ENCODE data around the gene RAG2. TPM values are rescaled to one million over a fixed set of nuclear protein-coding genes. Genes with fewer than 3 reads are reported as not detected.
"Not testable (repeated sequence)": the region's sequence is repeated elsewhere in the genome, so short reads cannot be mapped to it uniquely, and the experiment has no call there.

The RAG2 gene
- total and polyA plus RNA-seq, 2 experiments from 2014 or later, result not detected

- Histone ChIP-seq H4K20me1 (replicated peaks; ENCODE audit: insufficient read depth) (no peaks in the 10 kb centered on the region), H3K36me3 (ENCODE audit: insufficient read depth) (no peaks in the 10 kb centered on the region), H2AFZ (peak overlapping the region; percentile 64; the same call in 1 of the 2 replicates), H3K4me1 (ENCODE audit: insufficient read depth) (no peaks in the 10 kb centered on the region), H3K79me2 (replicated peaks; ENCODE audit: insufficient read depth) (no peaks in the 10 kb centered on the region), H3K27me3 (ENCODE audit: insufficient read depth) (no peaks in the 10 kb centered on the region), H3K9me2 (ENCODE audit: insufficient read depth) (no peaks in the 10 kb centered on the region), H3K27ac (ENCODE audit: low read depth) (no peak overlapping the region), H3K4me2 (peak overlapping the region; percentile 7; the same call in 1 of the 2 replicates), H3K4me3 (peak overlapping the region; percentile 36), H3F3A (replicated peaks; ENCODE audit: low read depth) (no peaks in the 10 kb centered on the region)
- DNase-seq (ENCODE audit: low spot score), result no peak
- H3K27ac Mint-ChIP-seq, result no peak overlapping the region
- TF ChIP-seq POLR2AphosphoS5 (IDR thresholded peaks at IDR 0.05; ENCODE audit: low read depth) (no peak), EZH2 (IDR thresholded peaks at IDR 0.05; ENCODE audit: low read depth, unreplicated experiment) (no peak)
- peaks cover 3% of the 10 kb centered on the region; the same call in 1 of the 3 replicates for H3K4me1 Mint-ChIP-seq
- ATAC-seq, result no peak
- H3K27me3 Mint-ChIP-seq (ENCODE audit: insufficient read depth, low read depth, poor library complexity), result no peaks in the 10 kb centered on the region
- no peak overlapping the region for H3K4me3 Mint-ChIP-seq
- H3K36me3 Mint-ChIP-seq (ENCODE audit: low read depth), result peaks cover 4% of the 10 kb centered on the region; the same call in 2 of the 3 replicates
- peaks cover 12% of the 10 kb centered on the region for H3K9me3 Mint-ChIP-seq
Observed at GRCh38 chr11:36557991-36558390, 40.0 kb downstream of the RAG2 start.

- Histone ChIP-seq H3K4me3 (peak overlapping the region; percentile 36), H3K4me2 (peak overlapping the region; percentile 7; the same call in 1 of the 2 replicates), H2AFZ (peak overlapping the region; percentile 64; the same call in 1 of the 2 replicates)
- H3K79me2 ChIP-seq (replicated peaks; ENCODE audit: insufficient read depth); H3K27ac Mint-ChIP-seq; H4K20me1 ChIP-seq (replicated peaks; ENCODE audit: insufficient read depth); H3F3A ChIP-seq (replicated peaks; ENCODE audit: low read depth); H3K27me3 Mint-ChIP-seq (ENCODE audit: insufficient read depth, low read depth, poor library complexity); H3K4me1 ChIP-seq (ENCODE audit: insufficient read depth); H3K27ac ChIP-seq (ENCODE audit: low read depth); H3K4me3 Mint-ChIP-seq; H3K36me3 Mint-ChIP-seq (ENCODE audit: low read depth); H3K4me1 Mint-ChIP-seq; ATAC-seq; H3K27me3 ChIP-seq (ENCODE audit: insufficient read depth); H3K36me3 ChIP-seq (ENCODE audit: insufficient read depth); H3K9me2 ChIP-seq (ENCODE audit: insufficient read depth): not testable (repeated sequence)
- peaks cover 12% of the 10 kb centered on the region for H3K9me3 Mint-ChIP-seq
- peak; percentile 22 for DNase-seq (ENCODE audit: low spot score)
Observed at GRCh38 chr11:36557390-36557789, 40.6 kb downstream of the RAG2 start.

GRCh38 chr11:36550385-36551115 is 47.5 kb downstream of the RAG2 start:
- no peaks in the 10 kb centered on the region for H3K79me2 ChIP-seq (replicated peaks; ENCODE audit: insufficient read depth)
- H3K4me1 Mint-ChIP-seq, result no peaks in the 10 kb centered on the region
- H3K27ac Mint-ChIP-seq, result no peak overlapping the region
- H3K4me3 Mint-ChIP-seq, result no peak overlapping the region
- H3K27me3 Mint-ChIP-seq (ENCODE audit: insufficient read depth, low read depth, poor library complexity), result no peaks in the 10 kb centered on the region
- no peaks in the 10 kb centered on the region for H3K9me2 ChIP-seq (ENCODE audit: insufficient read depth)
- no peaks in the 10 kb centered on the region for H3K4me1 ChIP-seq (ENCODE audit: insufficient read depth)
- H3K9me3 Mint-ChIP-seq, result peaks cover 5% of the 10 kb centered on the region; the same call in 1 of the 3 replicates
- H3K4me2 ChIP-seq, result no peak overlapping the region
- H3K27ac ChIP-seq (ENCODE audit: low read depth), result no peak overlapping the region
- TF ChIP-seq REST (IDR thresholded peaks at IDR 0.05; ENCODE audit: unreplicated experiment) (no peak), CTCF (conservative IDR thresholded peaks at IDR 0.05; ENCODE audit: low read depth in 2 of 2) (no peak), CREB1 (CRISPR knock-in tag; IDR thresholded peaks at IDR 0.05; ENCODE audit: low read depth) (no peak), NANOG (IDR thresholded peaks at IDR 0.05; ENCODE audit: borderline replicate concordance) (no peak), STAT1 (IDR thresholded peaks at IDR 0.05; ENCODE audit: unreplicated experiment) (no peak), POLR2AphosphoS5 (IDR thresholded peaks at IDR 0.05; ENCODE audit: low read depth) (no peak), ZNF114 (CRISPR knock-in tag; IDR thresholded peaks at IDR 0.05) (no peak), ZNF331 (CRISPR knock-in tag; IDR thresholded peaks at IDR 0.05; ENCODE audit: low read depth) (no peak), JUNB (IDR thresholded peaks at IDR 0.05; ENCODE audit: unreplicated experiment) (no peak), EZH2phosphoT487 (IDR thresholded peaks at IDR 0.05; ENCODE audit: unreplicated experiment) (no peak), EZH2 (IDR thresholded peaks at IDR 0.05; ENCODE audit: low read depth, unreplicated experiment) (no peak)
- no peak for DNase-seq (ENCODE audit: low spot score)
- H3F3A ChIP-seq (replicated peaks; ENCODE audit: low read depth), result no peaks in the 10 kb centered on the region
- no peaks in the 10 kb centered on the region for H3K27me3 ChIP-seq (ENCODE audit: insufficient read depth)
- H3K36me3 ChIP-seq (ENCODE audit: insufficient read depth), result no peaks in the 10 kb centered on the region
- H2AFZ ChIP-seq, result no peak overlapping the region
- H3K4me3 ChIP-seq, result no peak overlapping the region
- ATAC-seq, result no peak
- H4K20me1 ChIP-seq (replicated peaks; ENCODE audit: insufficient read depth), result no peaks in the 10 kb centered on the region
- H3K36me3 Mint-ChIP-seq (ENCODE audit: low read depth), result no peaks in the 10 kb centered on the region
